Measurements from ENCODE around the gene ZBTB46. TPM values are rescaled to one million over a fixed set of nuclear protein-coding genes. Genes with fewer than 3 reads are reported as not detected.

The ZBTB46 gene
- total and polyA plus RNA-seq, 9 donors = 14.2 to 20.9 (median 18.9) TPM

- H3K4me1 ChIP-seq (ENCODE audit: control insufficient read depth, insufficient read depth, low read length) = peaks cover 9% of the 10 kb centered on the region
- WGBS (ENCODE audit: insufficient coverage) = 80% methylated on average over 1 of the region's 1 CpG
- H3K9me3 ChIP-seq (replicated peaks; ENCODE audit: control insufficient read depth, low read depth, low read length) = peaks cover 11% of the 10 kb centered on the region
- H3K4me3 ChIP-seq (ENCODE audit: low read length) = no peak overlapping the region
- DNase-seq = no peak
- no peaks in the 10 kb centered on the region for H3K27me3 ChIP-seq (ENCODE audit: control insufficient read depth, insufficient read depth, low read length)
- H3K36me3 ChIP-seq (ENCODE audit: control insufficient read depth, insufficient read depth, low read length) = peaks cover 44% of the 10 kb centered on the region
- H3K27ac ChIP-seq (ENCODE audit: low read length) = no peak overlapping the region
These were observed 118.9 kb downstream of the ZBTB46 start for GRCh38 chr20:63712191-63712590.

GRCh38 chr20:63711085-63711645 lies 119.9 kb downstream of the ZBTB46 start:
- H3K36me3 ChIP-seq (ENCODE audit: control insufficient read depth, insufficient read depth, low read length) = peaks cover 43% of the 10 kb centered on the region
- H3K4me3 ChIP-seq (ENCODE audit: low read length) = no peak overlapping the region
- 82% methylated on average over 10 of the region's 12 CpGs for WGBS (ENCODE audit: insufficient coverage)
- H3K9me3 ChIP-seq (replicated peaks; ENCODE audit: control insufficient read depth, low read depth, low read length) = peaks cover 11% of the 10 kb centered on the region
- no peak overlapping the region for H3K27ac ChIP-seq (ENCODE audit: low read length)
- no peak for DNase-seq
- peaks cover 16% of the 10 kb centered on the region for H3K4me1 ChIP-seq (ENCODE audit: control insufficient read depth, insufficient read depth, low read length)
- no peaks in the 10 kb centered on the region for H3K27me3 ChIP-seq (ENCODE audit: control insufficient read depth, insufficient read depth, low read length)

GRCh38 chr20:63709149-63709527 lies 121.9 kb downstream of the ZBTB46 start:
- WGBS (ENCODE audit: insufficient coverage) = 84% methylated on average over 12 of the region's 17 CpGs
- Histone ChIP-seq H3K27me3 (ENCODE audit: control insufficient read depth, insufficient read depth, low read length) (no peaks in the 10 kb centered on the region), H3K4me1 (ENCODE audit: control insufficient read depth, insufficient read depth, low read length) (peaks cover 18% of the 10 kb centered on the region), H3K36me3 (ENCODE audit: control insufficient read depth, insufficient read depth, low read length) (peaks cover 56% of the 10 kb centered on the region), H3K9me3 (replicated peaks; ENCODE audit: control insufficient read depth, low read depth, low read length) (no peaks in the 10 kb centered on the region), H3K4me3 (ENCODE audit: low read length) (no peak overlapping the region), H3K27ac (ENCODE audit: low read length) (no peak overlapping the region)
- DNase-seq = no peak

GRCh38 chr20:63708301-63709148 lies 122.5 kb downstream of the ZBTB46 start:
- H3K4me3 ChIP-seq (ENCODE audit: low read length) = peak overlapping the region; percentile 82

GRCh38 chr20:63707558-63708300 lies 123.3 kb downstream of the ZBTB46 start, which contains the start of the genes ARFRP1 and ZGPAT:
Gene ARFRP1 (minus strand): TSS chr20:63707976. CDS start chr20:63707091, 885 bp downstream.
Gene ZGPAT (plus strand): TSS chr20:63708039. CDS start chr20:63708581, 542 bp downstream.
- Histone ChIP-seq H3K4me3 (ENCODE audit: low read length) (peak within 1 kb of the TSS; percentile 82), H3K27ac (ENCODE audit: low read length) (peak within 1 kb of the TSS; percentile 72), H3K36me3 (ENCODE audit: control insufficient read depth, insufficient read depth, low read length) (peaks cover 64% of the 10 kb centered on the region), H3K9me3 (replicated peaks; ENCODE audit: control insufficient read depth, low read depth, low read length) (no peaks in the 10 kb centered on the region), H3K4me1 (ENCODE audit: control insufficient read depth, insufficient read depth, low read length) (peaks cover 18% of the 10 kb centered on the region), H3K27me3 (ENCODE audit: control insufficient read depth, insufficient read depth, low read length) (no peaks in the 10 kb centered on the region)
- under 1% methylated on average over 98 of the region's 98 CpGs for WGBS (ENCODE audit: insufficient coverage)
- DNase-seq = peak; percentile 94

More at GRCh38 chr20:63708301-63709148, 122.5 kb downstream of the ZBTB46 start:
- H3K4me1 ChIP-seq (ENCODE audit: control insufficient read depth, insufficient read depth, low read length) = peaks cover 18% of the 10 kb centered on the region
- peak overlapping the region; percentile 21 for H3K27ac ChIP-seq (ENCODE audit: low read length)
- H3K9me3 ChIP-seq (replicated peaks; ENCODE audit: control insufficient read depth, low read depth, low read length) = no peaks in the 10 kb centered on the region
- peak; percentile 22 for DNase-seq
- WGBS (ENCODE audit: insufficient coverage) = 18% methylated on average over 61 of the region's 67 CpGs
- no peaks in the 10 kb centered on the region for H3K27me3 ChIP-seq (ENCODE audit: control insufficient read depth, insufficient read depth, low read length)
- H3K36me3 ChIP-seq (ENCODE audit: control insufficient read depth, insufficient read depth, low read length) = peaks cover 60% of the 10 kb centered on the region

GRCh38 chr20:63706852-63707557 lies 124.1 kb downstream of the ZBTB46 start:
- peak; percentile 39 for DNase-seq
- H3K27ac ChIP-seq (ENCODE audit: low read length) = peak overlapping the region; percentile 72
- peaks cover 18% of the 10 kb centered on the region for H3K4me1 ChIP-seq (ENCODE audit: control insufficient read depth, insufficient read depth, low read length)
- WGBS (ENCODE audit: insufficient coverage) = 3% methylated on average over 56 of the region's 56 CpGs
- no peaks in the 10 kb centered on the region for H3K27me3 ChIP-seq (ENCODE audit: control insufficient read depth, insufficient read depth, low read length)
- H3K4me3 ChIP-seq (ENCODE audit: low read length) = peak overlapping the region; percentile 82
- peaks cover 59% of the 10 kb centered on the region for H3K36me3 ChIP-seq (ENCODE audit: control insufficient read depth, insufficient read depth, low read length)
- no peaks in the 10 kb centered on the region for H3K9me3 ChIP-seq (replicated peaks; ENCODE audit: control insufficient read depth, low read depth, low read length)

GRCh38 chr20:63706027-63706695 lies 124.9 kb downstream of the ZBTB46 start:
- Histone ChIP-seq H3K4me3 (ENCODE audit: low read length) (peak overlapping the region; percentile 82), H3K36me3 (ENCODE audit: control insufficient read depth, insufficient read depth, low read length) (peaks cover 57% of the 10 kb centered on the region), H3K4me1 (ENCODE audit: control insufficient read depth, insufficient read depth, low read length) (peaks cover 18% of the 10 kb centered on the region), H3K9me3 (replicated peaks; ENCODE audit: control insufficient read depth, low read depth, low read length) (no peaks in the 10 kb centered on the region), H3K27ac (ENCODE audit: low read length) (no peak overlapping the region), H3K27me3 (ENCODE audit: control insufficient read depth, insufficient read depth, low read length) (no peaks in the 10 kb centered on the region)
- no peak for DNase-seq
- 85% methylated on average over 6 of the region's 12 CpGs for WGBS (ENCODE audit: insufficient coverage)

GRCh38 chr20:63705232-63706026 lies 125.6 kb downstream of the ZBTB46 start:
- WGBS (ENCODE audit: insufficient coverage) = 91% methylated on average over 8 of the region's 8 CpGs
- H3K4me1 ChIP-seq (ENCODE audit: control insufficient read depth, insufficient read depth, low read length) = peaks cover 18% of the 10 kb centered on the region
- H3K27me3 ChIP-seq (ENCODE audit: control insufficient read depth, insufficient read depth, low read length) = no peaks in the 10 kb centered on the region
- no peak overlapping the region for H3K4me3 ChIP-seq (ENCODE audit: low read length)
- no peaks in the 10 kb centered on the region for H3K9me3 ChIP-seq (replicated peaks; ENCODE audit: control insufficient read depth, low read depth, low read length)
- H3K27ac ChIP-seq (ENCODE audit: low read length) = no peak overlapping the region
- DNase-seq = no peak
- peaks cover 53% of the 10 kb centered on the region for H3K36me3 ChIP-seq (ENCODE audit: control insufficient read depth, insufficient read depth, low read length)

GRCh38 chr20:63704749-63705117 lies 126.3 kb downstream of the ZBTB46 start:
- no peaks in the 10 kb centered on the region for H3K9me3 ChIP-seq (replicated peaks; ENCODE audit: control insufficient read depth, low read depth, low read length)
- peaks cover 51% of the 10 kb centered on the region for H3K36me3 ChIP-seq (ENCODE audit: control insufficient read depth, insufficient read depth, low read length)
- H3K27ac ChIP-seq (ENCODE audit: low read length) = no peak overlapping the region
- no peak overlapping the region for H3K4me3 ChIP-seq (ENCODE audit: low read length)
- peaks cover 23% of the 10 kb centered on the region for H3K4me1 ChIP-seq (ENCODE audit: control insufficient read depth, insufficient read depth, low read length)
- H3K27me3 ChIP-seq (ENCODE audit: control insufficient read depth, insufficient read depth, low read length) = no peaks in the 10 kb centered on the region
- WGBS (ENCODE audit: insufficient coverage) = 80% methylated on average over 6 of the region's 6 CpGs
- no peak for DNase-seq
